Keratinocyte (primary cell): ENCODE data around the gene CRK. TPM values are rescaled to one million over a fixed set of nuclear protein-coding genes. Genes with fewer than 3 reads are reported as not detected.

ENCODE experiments used
- DNase-seq: peaks from one replicate; pipeline ENCODE4 v3.0.0-alpha.2; 2011; ENCODE audit warnings: low read depth, missing footprints, low spot score
- FAIRE-seq: peaks from 2 replicates; lab custom pipeline; 2011; peaks lifted over from hg19 to GRCh38; lab: Jason Lieb, UNC
- H2AFZ ChIP-seq: 2 replicates; pipeline ENCODE4 v1.6.0; 2012; ENCODE audit warnings: low read length, control low read depth, inconsistent platforms; ENCODE audit not compliant: control insufficient read depth
- H3K27ac ChIP-seq: 2 replicates; pipeline ENCODE4 v1.5.1; 2011; ENCODE audit warnings: low read length; ENCODE audit not compliant: control insufficient read depth, insufficient read depth
- H3K27me3 ChIP-seq: 3 replicates; pipeline ENCODE4 v1.6.0; 2011; ENCODE audit warnings: low read length; ENCODE audit not compliant: control insufficient read depth, insufficient read depth; ENCODE audit errors: extremely low read depth
- H3K36me3 ChIP-seq, 2 experiments: 2 replicates in 1 of 2; 3 replicates in 1 of 2; pipeline ENCODE4 v1.5.1; 2011; ENCODE audit warnings: low read length in 2 of 2, mild to moderate bottlenecking in 1 of 2; ENCODE audit not compliant: control insufficient read depth in 2 of 2, insufficient read depth in 2 of 2; ENCODE audit errors: extremely low read depth in 1 of 2
- H3K4me1 ChIP-seq: 3 replicates; pipeline ENCODE4 v1.5.1; 2011; ENCODE audit warnings: low read length; ENCODE audit not compliant: control insufficient read depth, insufficient read depth; ENCODE audit errors: extremely low read depth
- H3K4me2 ChIP-seq: 3 replicates; pipeline ENCODE4 v1.6.0; 2011; ENCODE audit warnings: low read depth, low read length; ENCODE audit not compliant: control insufficient read depth, insufficient read depth; ENCODE audit errors: extremely low read depth
- H3K4me3 ChIP-seq, 3 experiments: fragments of 200-600 bp in 1 of 3; sonication (generic) in 1 of 3; 2 replicates in 2 of 3; 3 replicates in 1 of 3; pipeline ENCODE4 v1.5.1; 2011 to 2016; ENCODE audit warnings: low read length in 3 of 3, mild to moderate bottlenecking in 3 of 3, control low read depth in 2 of 3, inconsistent platforms in 1 of 3, low read depth in 1 of 3, mixed read lengths in 1 of 3, mixed run types in 1 of 3, moderate library complexity in 1 of 3; ENCODE audit not compliant: control insufficient read depth in 2 of 3, insufficient read depth in 2 of 3; ENCODE audit errors: extremely low read depth in 1 of 3
- H3K79me2 ChIP-seq: 2 replicates; pipeline ENCODE4 v1.6.0; 2012; ENCODE audit warnings: low read length; ENCODE audit not compliant: control insufficient read depth, insufficient read depth
- H3K9ac ChIP-seq: 3 replicates; pipeline ENCODE4 v1.6.0; 2011; ENCODE audit warnings: low read length; ENCODE audit not compliant: control insufficient read depth, insufficient read depth; ENCODE audit errors: extremely low read depth
- H3K9me1 ChIP-seq: 3 replicates; pipeline ENCODE4 v1.6.0; 2011; ENCODE audit warnings: low read length; ENCODE audit not compliant: control insufficient read depth, insufficient read depth; ENCODE audit errors: extremely low read depth
- H3K9me3 ChIP-seq: 2 replicates; pipeline ENCODE4 v1.5.1; 2012; ENCODE audit warnings: low read depth, low read length; ENCODE audit not compliant: control insufficient read depth
- H4K20me1 ChIP-seq: 3 replicates; pipeline ENCODE4 v1.6.0; 2011; ENCODE audit warnings: low read length; ENCODE audit not compliant: control insufficient read depth, insufficient read depth; ENCODE audit errors: extremely low read depth
- EZH2 ChIP-seq: IDR thresholded peaks from one replicate; pipeline ENCODE4 v1.6.1; 2012; ENCODE audit warnings: inconsistent platforms, mild to moderate bottlenecking, low read length, moderate library complexity
- dilution Hi-C: fragments of 300-500 bp; cut with MboI; formaldehyde crosslinking; loops from one replicate; pipeline ENCODE4 v1.7.0; 2020; ENCODE audit warnings: low sequenced_read_pairs; ENCODE audit not compliant: extremely low pct_ligation_motif_present
- polyA plus RNA-seq, 5 experiments: library from polyadenylated mRNA; depleted of rRNA in 3 of 5; stranded (reverse) in 3 of 5; stranded (forward) in 1 of 5; unstranded in 1 of 5; fragments of >200 nt; gene quantifications; 1 replicate in 1 of 5; 2 replicates in 3 of 5; 3 replicates in 1 of 5; pipeline versions ENCODE4 v1.2.1 to v1.2.3, GENCODE V29; 2011 to 2012; ENCODE audit warnings: missing spikeins in 2 of 5, low read depth in 1 of 5, low replicate concordance in 1 of 5
- TF ChIP-seq, protein P1 (sequence below), 3 experiments: IDR thresholded peaks in 1 of 3; conservative IDR thresholded peaks in 1 of 3; optimal IDR thresholded peaks in 1 of 3; 2 replicates in 2 of 3; 3 replicates in 1 of 3; pipeline versions ENCODE3 to v1.5.1; 2011; ENCODE audit warnings: low read length in 3 of 3, mild to moderate bottlenecking in 3 of 3, moderate library complexity in 2 of 3, control low read depth in 1 of 3, inconsistent platforms in 1 of 3; ENCODE audit not compliant: insufficient read depth in 2 of 3; ENCODE audit errors: extremely low read depth in 1 of 3

Gene CRK
- polyA plus RNA-seq, 1 donor (not counting 4 experiments of a cell fraction or from before 2014, with no cell fraction given): 127 TPM

DNA sequence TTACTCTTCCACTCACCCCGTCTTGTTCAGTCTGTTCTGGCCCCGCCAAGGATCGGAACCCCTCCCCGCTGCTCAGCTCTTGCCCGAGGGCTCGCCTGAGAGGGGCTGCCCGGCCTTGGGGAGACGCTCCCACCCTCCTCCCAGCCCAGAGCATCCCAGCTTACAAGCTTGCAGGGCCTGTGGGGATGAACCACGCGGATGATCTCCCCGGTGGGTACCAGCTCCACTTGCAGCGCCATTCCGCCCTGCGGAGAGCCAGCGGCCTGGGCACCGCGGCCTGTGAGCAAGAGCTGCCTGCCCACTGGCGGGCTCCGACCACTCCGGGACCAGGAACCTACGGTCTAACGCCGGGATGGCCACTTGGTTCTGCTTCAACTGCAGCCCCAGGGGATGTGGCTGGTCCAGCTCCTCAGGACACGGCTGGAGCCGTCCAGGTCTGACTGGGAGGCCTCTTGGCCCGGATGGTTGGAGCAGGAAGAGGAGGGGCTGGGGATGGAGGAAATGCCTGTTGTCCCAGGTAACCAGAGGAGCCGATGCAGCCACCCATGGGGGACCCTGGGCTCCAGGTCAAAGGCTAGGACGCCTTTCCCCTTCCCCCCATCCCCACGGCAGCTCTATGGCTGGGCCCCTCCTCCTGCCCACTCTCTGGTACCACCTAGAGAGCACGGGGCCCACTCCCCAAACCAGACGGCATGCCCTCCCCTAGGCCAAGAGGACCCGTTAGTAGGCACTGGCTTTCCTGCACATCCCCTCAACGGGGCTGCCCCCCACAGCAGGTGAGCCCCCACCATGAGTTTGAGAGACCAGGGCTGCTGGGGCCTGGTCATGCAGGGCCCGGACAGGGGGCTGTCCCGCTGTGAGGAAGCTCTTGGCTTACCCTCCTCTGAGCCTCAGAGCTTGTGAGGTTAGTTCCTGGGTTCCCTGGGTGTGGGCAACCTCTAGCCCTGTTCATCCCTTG is 36.5 kb upstream of the CRK start, which contains the start of gene MYO1C:
Gene MYO1C, minus strand, starts transcription at position 438 of the 958 bp plus-strand sequence. Its CDS starts 199 bp downstream, at position 239.
- Histone ChIP-seq H3K27me3 (no peaks in the 10 kb centered on the region), H3K79me2 (peaks cover 17% of the 10 kb centered on the region), H3K36me3 (peaks cover 0 to 5% of the 10 kb centered on the region in 2 experiments), H3K9ac (peak within 1 kb of the TSS; percentile 61), H3K4me3 (peak within 1 kb of the TSS; percentile 43 to 64 (median 57)), H2AFZ (peak within 1 kb of the TSS; percentile 20), H3K9me1 (no peaks in the 10 kb centered on the region), H3K27ac (peak within 1 kb of the TSS; percentile 26), H4K20me1 (no peaks in the 10 kb centered on the region), H3K4me2 (peak within 1 kb of the TSS; percentile 70), H3K9me3 (no peaks in the 10 kb centered on the region), H3K4me1 (peaks cover 37% of the 10 kb centered on the region)
- FAIRE-seq: no peak
- dilution Hi-C loops: no loop called here
- TF ChIP-seq, protein P1, sequence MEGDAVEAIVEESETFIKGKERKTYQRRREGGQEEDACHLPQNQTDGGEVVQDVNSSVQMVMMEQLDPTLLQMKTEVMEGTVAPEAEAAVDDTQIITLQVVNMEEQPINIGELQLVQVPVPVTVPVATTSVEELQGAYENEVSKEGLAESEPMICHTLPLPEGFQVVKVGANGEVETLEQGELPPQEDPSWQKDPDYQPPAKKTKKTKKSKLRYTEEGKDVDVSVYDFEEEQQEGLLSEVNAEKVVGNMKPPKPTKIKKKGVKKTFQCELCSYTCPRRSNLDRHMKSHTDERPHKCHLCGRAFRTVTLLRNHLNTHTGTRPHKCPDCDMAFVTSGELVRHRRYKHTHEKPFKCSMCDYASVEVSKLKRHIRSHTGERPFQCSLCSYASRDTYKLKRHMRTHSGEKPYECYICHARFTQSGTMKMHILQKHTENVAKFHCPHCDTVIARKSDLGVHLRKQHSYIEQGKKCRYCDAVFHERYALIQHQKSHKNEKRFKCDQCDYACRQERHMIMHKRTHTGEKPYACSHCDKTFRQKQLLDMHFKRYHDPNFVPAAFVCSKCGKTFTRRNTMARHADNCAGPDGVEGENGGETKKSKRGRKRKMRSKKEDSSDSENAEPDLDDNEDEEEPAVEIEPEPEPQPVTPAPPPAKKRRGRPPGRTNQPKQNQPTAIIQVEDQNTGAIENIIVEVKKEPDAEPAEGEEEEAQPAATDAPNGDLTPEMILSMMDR (optimal IDR thresholded peaks at IDR 0.05 in 1 of 3, IDR thresholded peaks at IDR 0.05 in 1 of 3, conservative IDR thresholded peaks at IDR 0.05 in 1 of 3; ENCODE audit: extremely low read depth in 1 of 3, insufficient read depth in 2 of 3, low read length in 3 of 3): no peak
- TF ChIP-seq EZH2: no peak
- DNase-seq: no peak

DNA sequence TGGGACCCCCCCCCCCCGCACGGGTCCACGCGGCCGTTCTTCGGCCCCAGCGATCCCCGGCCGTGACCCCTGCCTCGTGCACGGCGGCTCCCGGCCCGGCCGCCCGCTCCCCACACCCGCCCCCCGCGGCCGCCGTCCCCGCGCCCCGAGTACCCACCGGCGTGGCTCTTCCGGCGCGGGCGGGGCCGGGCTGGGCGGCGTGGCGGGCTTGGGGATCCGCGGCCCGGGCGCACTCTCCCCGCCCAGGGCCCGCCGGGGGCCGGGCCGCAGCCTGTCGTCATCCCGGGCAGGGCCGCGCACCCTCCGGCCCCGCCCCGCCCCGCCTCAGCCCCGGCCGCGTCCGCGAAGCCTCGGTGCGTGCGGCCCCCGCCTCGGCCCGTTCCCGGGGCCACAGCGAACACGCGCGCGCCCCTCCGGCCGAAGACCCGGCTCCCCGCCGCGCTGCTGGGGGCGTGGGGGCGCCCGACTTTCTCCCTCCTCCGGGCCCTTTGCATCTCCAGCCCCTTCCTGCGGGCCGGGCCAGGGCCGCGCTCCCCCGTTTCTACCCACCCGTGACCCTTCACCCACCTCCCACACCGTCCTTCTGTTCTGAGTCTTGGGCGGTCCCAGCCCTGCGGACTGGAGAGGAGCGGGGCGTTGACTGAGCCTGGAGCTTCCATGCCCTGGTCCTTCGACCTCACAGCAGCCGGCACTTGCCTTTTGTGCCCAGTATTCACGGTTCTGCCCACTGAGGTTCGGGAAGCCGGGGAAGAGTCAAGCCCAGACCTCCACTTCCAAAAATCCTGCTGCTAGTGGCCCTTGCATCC is 35.6 kb upstream of the CRK start:
- peak overlapping the region; percentile 79 for H3K9ac ChIP-seq
- H3K27ac ChIP-seq: peak overlapping the region; percentile 49
- peaks cover 0 to 3% of the 10 kb centered on the region in 2 experiments for H3K36me3 ChIP-seq
- peak overlapping the region; percentile 20 for H2AFZ ChIP-seq
- DNase-seq: no peak
- peak overlapping the region; percentile 82 for H3K4me2 ChIP-seq
- no peak for FAIRE-seq
- H3K4me3 ChIP-seq: peak overlapping the region; percentile 75 to 80 (median 76)
- no peaks in the 10 kb centered on the region for H3K27me3 ChIP-seq
- no peaks in the 10 kb centered on the region for H3K9me1 ChIP-seq
- peaks cover 39% of the 10 kb centered on the region for H3K4me1 ChIP-seq
- no peaks in the 10 kb centered on the region for H3K9me3 ChIP-seq
- peaks cover 17% of the 10 kb centered on the region for H3K79me2 ChIP-seq
- dilution Hi-C loops: no loop called here
- H4K20me1 ChIP-seq: no peaks in the 10 kb centered on the region
- TF ChIP-seq, protein P1 (optimal IDR thresholded peaks at IDR 0.05 in 1 of 3, IDR thresholded peaks at IDR 0.05 in 1 of 3, conservative IDR thresholded peaks at IDR 0.05 in 1 of 3; ENCODE audit: extremely low read depth in 1 of 3, insufficient read depth in 2 of 3, low read length in 3 of 3): no peak
- TF ChIP-seq EZH2: no peak
